Suprapubic skin (tissue), 4 donors: ENCODE data around the gene PIEZO1.

ENCODE experiments used
- POLR2A ChIP-seq, 2 donors: fragments of 450-650 bp; IDR thresholded peaks; one replicate each; pipeline ENCODE4 v1.6.1; 2017; ENCODE audit warnings: antibody characterized with exemption in 2 of 2, mild to moderate bottlenecking in 2 of 2, moderate library complexity in 2 of 2
- POLR2AphosphoS5 ChIP-seq, 3 donors: sonication (generic); formaldehyde crosslinking; IDR thresholded peaks; one replicate each; pipeline ENCODE4 v1.6.1; 2017; ENCODE audit warnings: antibody characterized with exemption in 3 of 3

- TF ChIP-seq POLR2AphosphoS5 (IDR thresholded peaks at IDR 0.05), result no peak
- TF ChIP-seq POLR2A (IDR thresholded peaks at IDR 0.05), result no peak
Measured at GRCh38 chr16:88699180-88699579, 85.8 kb downstream of the PIEZO1 start.
